GM18511 (cell line): ENCODE results near the gene PRODH2.

Experiments used
- ATAC-seq: cut with Tn5 transposase; IDR thresholded peaks from one replicate; pipeline ENCODE4 v1.9.1; 2021; ENCODE audit warnings: mild to moderate bottlenecking, moderate library complexity; ENCODE audit not compliant: unreplicated experiment

The PRODH2 gene

DNA sequence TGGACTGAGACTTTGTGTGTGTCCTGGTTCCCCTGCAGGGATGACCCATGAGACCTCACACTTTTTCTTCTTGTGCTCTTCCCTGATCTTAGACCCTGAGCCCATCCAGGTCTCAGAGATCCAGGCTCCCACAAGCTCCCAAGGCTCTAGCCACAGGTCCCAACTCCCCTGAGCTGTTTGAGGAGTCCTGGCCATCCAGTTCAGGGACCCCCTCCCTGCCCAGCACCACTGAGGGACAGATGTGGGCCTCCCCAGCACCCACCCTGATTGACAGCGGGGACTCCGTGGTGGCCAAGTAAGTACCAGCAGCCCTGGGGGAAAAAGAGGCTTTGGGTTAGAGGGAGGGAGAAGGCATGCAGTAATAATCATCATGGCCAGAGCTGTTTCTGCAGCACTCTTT lies 52.9 kb downstream of the PRODH2 start:
- no peak for ATAC-seq

DNA sequence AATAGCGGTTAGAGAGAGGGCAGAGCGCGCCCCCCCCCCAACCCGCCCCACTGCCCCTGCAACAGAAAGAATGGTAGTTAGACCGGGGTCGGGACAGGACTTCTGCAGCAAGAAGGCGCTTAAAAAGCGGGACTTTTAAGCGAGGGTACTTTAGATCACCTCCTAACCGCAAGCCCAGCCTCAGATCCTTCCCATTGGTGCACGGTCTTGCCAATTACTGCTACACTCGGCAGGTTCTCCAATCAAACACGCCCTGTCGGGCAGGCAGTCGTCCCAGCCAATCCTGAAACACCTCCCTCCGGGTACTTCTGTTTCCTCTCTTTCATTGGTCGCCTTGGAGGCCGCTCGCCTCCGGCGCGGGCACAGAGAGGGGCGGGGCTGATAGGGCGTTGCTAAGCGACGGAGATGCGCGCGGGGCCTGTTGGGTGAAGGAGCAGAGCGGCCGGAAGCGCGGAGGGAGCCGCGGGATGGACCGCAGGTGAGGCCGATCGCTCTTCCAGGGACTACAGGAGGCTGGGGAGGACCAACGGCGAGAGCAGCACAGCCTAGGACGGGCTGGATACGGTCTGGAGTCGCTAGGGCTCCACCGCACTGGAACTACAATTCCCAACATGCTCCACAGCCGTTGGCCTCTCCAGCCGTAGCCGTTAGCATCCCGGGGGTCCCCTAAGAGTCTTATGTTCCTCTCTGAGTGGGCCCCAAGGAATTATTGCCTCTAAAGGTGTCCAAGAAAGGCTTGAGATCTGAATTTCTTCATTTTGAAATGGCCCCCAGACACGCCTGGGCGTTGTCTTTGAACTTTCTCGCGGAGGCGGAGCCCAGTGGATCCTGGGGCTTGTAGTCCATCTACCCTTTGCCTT lies 54.7 kb downstream of the PRODH2 start, which contains the start of gene PROSER3:
Gene PROSER3 (plus strand): TSS at position 428 of the 860 bp plus-strand sequence. CDS start 40 bp downstream, at position 468.
- ATAC-seq, result peak; percentile 96

DNA sequence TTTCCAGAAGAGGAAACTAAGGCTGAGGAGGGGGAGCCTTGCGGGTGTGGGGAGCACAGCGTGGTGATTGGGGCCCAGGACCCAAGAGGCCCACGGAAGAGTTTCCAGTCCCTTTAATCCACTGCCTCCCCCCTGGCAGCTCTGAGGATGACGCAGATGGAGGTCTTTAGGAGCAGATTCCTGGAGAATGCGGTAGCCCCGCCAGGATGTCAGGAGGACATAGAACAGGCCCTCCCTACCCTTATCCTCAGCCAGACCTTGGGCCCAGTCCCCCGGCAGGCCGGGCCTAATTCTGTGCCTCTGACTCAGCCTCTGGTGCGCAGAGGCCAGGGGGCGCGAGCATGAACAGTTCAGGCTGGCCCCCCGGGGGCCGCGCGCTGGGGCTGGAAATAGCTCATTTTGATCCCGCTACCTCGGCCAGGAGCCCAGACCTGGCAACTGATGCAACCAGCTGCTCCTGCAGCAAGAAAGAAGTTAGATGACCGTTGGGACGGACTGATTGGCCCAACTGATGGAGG lies 55.4 kb downstream of the PRODH2 start:
- peak; percentile 7 for ATAC-seq

DNA sequence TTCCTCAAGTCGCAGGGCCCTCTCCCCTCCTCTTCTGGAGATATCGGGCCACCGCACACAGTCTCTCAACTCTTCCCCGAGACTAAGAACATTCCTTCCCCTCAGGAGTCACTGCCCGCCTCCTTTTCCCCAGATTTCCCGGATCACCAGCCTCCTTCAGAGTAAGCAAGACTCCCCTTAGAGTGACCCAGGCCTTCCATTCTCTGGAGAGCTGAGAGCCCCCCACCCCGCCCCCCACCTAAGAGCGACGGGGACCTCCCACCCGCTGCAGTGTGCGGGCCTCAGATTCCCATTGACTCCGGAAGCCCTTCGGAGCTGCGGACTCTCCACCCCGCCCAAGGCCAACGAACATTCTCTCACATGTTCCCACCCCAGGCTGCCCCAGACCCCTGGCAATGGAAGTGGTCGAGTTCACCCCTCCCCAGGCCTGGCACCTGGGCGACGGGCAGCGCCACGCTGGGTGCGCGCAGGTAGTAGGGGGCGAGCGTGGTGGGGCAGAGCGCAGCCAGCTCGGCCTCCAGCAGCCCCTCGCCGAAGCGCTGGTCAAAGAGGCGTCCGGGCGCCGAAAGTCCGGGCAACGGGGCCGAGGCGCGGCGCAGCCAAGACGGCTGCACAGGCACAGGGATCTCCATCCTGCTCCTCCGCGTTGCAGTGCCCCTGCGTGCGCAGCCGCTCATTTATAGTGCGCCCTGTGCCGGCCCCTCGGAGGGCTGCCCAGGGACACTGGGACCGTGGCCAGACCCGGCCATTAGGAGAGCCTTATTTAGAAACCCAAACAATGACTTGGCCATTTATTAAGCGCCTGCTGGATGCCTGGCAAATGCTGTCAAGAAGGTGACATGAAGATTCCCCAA lies 56.0 kb downstream of the PRODH2 start, which contains the start of gene HSPB6:
Gene HSPB6 (minus strand): TSS at position 653 of the 854 bp plus-strand sequence. CDS start 21 bp downstream, at position 632.
- ATAC-seq, result no peak

DNA sequence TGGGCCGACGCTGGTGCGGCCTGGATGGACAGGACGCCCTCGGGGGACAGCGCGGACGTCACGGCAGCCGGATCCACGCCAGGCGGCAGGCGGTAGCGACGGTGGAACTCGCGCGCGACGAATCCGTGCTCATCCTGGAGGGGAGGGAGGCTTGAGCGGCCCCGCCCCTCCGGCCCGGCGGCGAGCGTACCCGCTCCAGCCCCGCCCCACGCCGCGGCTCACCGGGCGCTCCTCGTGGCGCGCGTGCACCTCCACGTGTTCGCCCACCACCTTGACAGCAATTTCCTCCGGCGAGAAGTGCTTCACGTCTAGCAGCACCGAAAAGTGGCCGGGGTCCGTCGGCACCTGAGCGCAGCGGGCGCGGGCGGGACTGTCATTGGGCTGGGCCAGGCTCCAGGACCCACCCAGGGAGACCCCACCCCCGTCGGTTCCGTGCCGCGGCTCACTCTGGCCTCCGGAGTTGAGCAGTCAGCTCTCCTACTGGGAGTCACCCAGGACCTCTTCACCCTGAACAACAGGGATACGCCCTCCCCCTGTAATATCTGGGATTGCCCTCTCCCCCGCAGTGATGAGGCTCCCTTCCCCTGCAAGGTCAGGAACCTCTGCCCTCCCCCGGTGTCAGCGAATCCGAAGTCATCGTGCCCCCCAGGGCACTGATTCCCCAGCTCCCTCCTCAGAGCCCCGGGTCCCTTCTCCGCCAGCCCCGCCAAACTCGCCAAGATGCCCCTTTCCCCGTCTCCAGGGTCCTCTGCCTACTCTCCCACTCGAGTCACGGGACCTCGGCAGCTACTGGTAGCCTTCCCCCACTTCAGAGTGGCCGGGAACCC lies 56.9 kb downstream of the PRODH2 start:
- no peak for ATAC-seq

DNA sequence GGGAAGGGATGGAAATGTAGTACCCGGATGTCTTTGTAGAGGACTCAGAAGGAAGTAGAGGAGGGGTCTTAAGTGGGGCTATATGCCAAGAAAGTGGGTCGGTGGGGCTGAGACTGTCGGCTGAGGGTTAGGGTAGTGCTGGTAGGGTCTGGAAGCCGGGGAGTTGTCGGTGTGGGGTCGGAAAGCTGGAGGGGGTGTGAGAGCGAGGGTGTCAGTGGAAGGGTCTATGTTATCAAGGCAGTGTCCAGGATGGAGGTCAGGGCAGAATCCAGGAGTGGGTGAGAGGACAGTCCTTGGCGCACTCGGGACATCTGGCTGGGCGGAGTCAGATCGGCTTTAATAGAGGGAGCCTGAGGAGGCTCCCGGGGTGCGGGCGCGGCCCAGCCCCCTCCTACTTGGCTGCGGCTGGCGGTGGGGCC lies 57.5 kb downstream of the PRODH2 start:
- no peak for ATAC-seq

DNA sequence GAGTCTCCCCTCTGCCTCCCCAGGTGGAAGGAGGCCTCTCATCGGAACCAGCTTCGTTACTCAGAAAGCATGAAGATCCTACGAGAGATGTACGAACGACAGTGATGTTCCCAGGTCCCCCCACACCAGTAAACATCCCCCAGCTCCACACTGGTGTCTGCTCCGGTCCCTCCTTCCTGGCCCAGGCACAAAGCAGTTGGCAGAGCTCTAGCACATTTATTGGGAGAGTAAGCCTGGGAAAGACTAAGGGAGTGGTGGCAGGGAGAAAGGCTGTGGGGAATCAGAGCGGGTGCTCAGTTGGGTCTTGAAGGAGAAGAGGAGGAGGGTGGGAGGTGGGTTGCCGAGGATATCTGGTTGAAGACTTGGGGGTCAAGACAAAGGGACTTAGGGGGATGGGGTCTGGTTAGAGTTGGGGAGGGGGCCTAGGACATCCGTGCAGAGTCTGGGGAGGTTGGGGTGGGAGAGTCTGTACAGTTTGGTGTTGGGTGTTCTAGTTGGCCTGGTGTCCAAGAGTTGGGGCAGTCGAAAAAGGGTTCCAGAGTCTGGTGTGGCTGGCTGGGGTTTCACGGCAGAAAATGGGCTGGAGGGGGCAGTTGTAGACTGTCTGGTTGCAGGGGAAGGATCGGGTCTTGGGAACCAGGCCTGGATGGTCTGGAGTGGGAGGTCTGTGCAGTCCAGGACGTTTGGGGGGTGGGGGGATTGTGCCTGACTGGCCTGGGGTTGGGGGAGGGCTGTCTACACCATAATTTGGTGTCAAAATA lies 58.1 kb downstream of the PRODH2 start:
- ATAC-seq, result no peak

DNA sequence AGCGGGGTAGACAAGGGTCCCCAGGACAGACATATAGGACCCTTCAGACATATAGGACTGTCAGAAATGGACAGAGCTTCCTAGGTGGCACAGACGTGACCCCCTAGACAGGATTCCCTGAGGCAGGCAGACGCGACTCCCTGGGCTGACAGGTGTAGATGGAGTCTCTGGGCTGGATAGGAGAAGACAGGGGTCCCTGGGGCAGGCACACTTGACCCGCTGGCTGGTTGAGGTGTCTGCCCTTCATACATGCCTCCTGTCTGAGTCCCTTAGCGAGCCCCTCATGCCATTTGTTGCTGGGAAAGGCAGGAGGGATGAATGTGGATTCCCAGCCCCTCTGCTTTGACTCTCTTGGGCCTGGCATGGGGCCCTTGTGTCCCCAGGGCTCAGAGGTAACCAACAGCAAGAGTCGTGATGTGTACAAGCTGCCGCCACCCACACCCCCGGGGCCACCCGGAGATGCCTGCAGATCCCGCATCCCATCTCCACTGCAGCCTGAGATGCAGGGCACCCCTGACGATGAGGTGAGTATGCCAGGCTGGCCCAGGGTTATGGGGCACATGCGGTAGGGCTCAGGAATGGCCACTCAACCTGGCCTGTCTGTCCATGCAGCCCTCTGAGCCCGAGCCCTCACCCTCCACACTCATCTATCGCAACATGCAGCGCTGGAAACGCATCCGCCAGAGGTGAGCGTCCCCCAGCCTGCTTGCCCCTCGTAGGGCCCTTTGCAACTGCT lies 58.8 kb downstream of the PRODH2 start:
- no peak for ATAC-seq

DNA sequence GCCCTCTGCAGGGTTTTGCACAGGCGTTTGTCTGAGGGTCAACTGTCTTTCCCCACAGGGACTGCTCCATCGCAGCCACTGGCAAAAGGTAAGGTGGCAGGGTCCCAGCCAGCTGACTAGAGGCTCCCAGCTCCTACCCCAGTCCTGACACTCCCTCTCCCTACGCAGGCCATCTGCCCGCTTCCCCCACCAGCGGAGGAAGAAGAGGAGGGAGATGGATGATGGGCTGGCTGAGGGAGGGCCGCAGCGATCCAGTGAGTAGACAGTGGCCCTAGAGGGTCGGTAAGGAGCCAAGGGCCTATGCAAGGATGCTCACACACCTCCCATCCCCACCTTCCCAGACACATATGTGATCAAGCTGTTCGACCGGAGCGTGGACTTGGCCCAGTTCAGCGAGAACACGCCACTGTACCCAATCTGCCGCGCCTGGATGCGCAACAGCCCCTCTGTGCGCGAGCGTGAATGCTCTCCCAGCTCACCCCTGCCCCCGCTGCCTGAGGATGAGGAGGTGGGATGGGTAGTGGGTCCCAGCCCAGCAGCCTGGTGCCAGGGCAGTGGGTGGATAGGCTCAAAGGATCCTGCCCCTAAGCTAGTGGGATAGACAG lies 59.8 kb downstream of the PRODH2 start:
- no peak for ATAC-seq

DNA sequence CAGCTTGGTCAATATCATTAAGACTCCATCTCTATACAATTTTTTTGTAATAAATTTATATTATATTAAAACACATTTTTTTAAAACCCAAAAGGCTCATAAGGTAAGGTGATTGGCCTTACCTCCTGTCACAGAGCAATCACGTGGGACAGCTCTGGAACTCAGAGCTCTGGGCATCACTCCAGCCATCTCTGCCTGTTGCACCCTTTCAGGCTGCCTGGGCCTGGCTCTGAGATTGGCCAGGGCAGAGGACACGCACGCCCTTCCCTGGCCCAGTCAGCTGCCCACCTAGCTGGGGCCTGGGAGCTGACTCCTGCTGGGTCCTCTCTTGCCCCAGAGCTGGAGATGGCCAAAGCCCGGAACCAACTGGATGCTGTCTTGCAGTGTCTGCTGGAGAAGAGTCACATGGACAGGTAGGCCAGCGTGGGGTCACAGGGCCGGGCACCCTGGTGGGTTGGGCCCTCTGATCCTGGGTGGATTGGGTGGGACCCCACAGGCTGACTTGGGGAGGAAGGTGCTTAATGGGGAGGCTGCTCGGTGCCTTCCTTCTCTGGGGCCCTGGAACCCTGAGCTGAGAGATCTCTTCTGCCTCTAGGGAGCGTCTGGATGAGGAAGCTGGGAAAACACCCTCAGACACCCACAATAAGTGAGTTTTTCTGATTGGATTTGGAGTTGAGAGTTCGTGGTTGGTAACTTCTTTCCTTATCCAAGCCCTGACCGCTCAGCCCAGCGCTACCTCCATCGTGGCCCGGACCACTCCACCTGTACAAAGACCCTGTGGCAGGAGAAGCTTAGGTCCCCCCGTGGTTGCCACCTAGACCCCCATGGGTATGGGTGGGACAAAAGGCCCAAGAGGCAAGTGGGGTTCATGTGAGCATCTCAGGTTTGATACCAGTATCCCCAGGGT lies 60.6 kb downstream of the PRODH2 start:
- no peak for ATAC-seq

DNA sequence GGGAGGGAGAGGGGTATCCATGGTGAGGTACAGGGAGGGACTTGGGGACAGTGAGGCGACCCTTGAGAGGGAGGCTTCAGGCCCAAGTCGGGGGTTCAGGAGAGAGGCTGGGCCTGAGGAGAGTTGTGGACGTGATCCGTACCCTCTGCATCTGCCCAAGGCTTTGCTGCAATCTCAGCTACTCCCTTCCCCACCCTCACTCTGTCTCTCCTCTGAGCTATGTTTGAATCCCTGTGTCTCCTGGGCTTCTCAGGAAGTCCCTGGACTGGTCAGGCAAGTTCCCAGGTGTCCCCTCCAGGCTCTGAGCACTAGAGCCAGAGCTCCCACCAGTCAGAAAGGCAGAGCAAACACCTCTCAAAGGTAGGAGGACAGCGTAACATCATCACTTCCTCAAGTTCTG lies 62.5 kb downstream of the PRODH2 start:
- no peak for ATAC-seq
